Heart left ventricle (tissue), 13 donors: ENCODE measurements around the gene ASTN2.

Source experiments
- CTCF ChIP-seq, 12 donors: fragments of 200-600 bp; sonication (generic) in 4 of 12; IDR thresholded peaks; one replicate each; pipeline versions ENCODE4 v1.5.0 to v1.8.0; 2018 to 2022; ENCODE audit warnings: antibody characterized with exemption in 12 of 12, mild to moderate bottlenecking in 5 of 12
- POLR2A ChIP-seq, 2 donors: fragments of 450-650 bp; IDR thresholded peaks; one replicate each; pipeline ENCODE4 v1.6.1; 2017; ENCODE audit warnings: antibody characterized with exemption in 2 of 2, mild to moderate bottlenecking in 2 of 2, moderate library complexity in 2 of 2
- donor health status: ischemic (EF 13 %, LVEDD 7.1; RV severe dilation, severe dysfunction).
- donor health status: DM: no; HTN: yes; CAD: no.
- donor health status: DM: no; HTN: no; CAD: no.
- donor health status: ischemic (EF 25% LVEDD 6.9; RV normal size, moderate dysfunction).
- donor health status: ischemic (EF 25% LVEDD 5.7; RV mildly dilated, moderate dysfunction).
- donor health status: ischemic (EF 35%, LVEDD 5.7; RV mildly dilated, moderate dysfunction).
- donor health status: nonischemic (EF 11% LVEDD 7.7; RV severe dilation, severe dysfunction).
- donor health status: DM: yes; HTN: yes; CAD: no.
- donor health status: PGD.
- donor health status: ischemic (EF 29% LVEDD 5.4; RV normal size, mild dysfunction).
- donor health status: nonischemic (EF 23%, LVEDD 6.1; RV moderate dilation, normal function).

GRCh38 chr9:116484492-116485061 lies 930.3 kb downstream of the ASTN2 start:
- TF ChIP-seq CTCF (IDR thresholded peaks at IDR 0.05) (no peak), POLR2A (IDR thresholded peaks at IDR 0.05) (no peak)
